ENCODE data around the gene MEGF11.
A peak's percentile ranks its signal among the peaks of the same experiment; 100 is the strongest.
"Not testable (repeated sequence)": the region's sequence is repeated elsewhere in the genome, so short reads cannot be mapped to it uniquely, and the experiment has no call there.

Gene MEGF11

GRCh38 chr15:66276546-66276945 lies 23.0 kb upstream of the MEGF11 start:
- no peak for DNase-seq (ENCODE audit: low read depth in 4 of 4, low spot score in 1 of 4)

DNA sequence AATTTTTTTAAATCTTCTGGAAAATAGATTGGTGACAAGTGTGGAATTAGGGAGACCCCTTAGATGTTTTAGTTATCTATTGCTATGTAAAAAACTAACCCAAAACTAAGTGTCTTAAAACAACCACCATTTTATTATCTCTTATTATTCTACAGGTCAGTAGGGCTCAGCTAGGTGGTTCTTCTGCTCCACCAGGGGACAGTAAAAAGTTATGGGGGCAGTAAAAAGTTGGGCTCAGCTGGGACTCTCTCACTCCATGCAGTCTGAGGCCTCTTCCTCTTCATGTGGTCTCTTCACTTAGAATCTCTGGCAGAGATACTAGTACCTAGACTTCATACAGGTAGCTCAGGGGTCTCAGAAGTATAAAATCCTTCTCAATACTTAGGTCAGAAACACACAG lies 21.8 kb upstream of the MEGF11 start:
- DNase-seq (ENCODE audit: low read depth in 4 of 4, low spot score in 1 of 4) = no peak

GRCh38 chr15:66270932-66271331 lies 17.4 kb upstream of the MEGF11 start:
- no peak for DNase-seq (ENCODE audit: low read depth in 4 of 4, low spot score in 1 of 4)

GRCh38 chr15:66269326-66270090 lies 16.0 kb upstream of the MEGF11 start:
- no peak for DNase-seq (ENCODE audit: low read depth in 4 of 4, low spot score in 1 of 4)

DNA sequence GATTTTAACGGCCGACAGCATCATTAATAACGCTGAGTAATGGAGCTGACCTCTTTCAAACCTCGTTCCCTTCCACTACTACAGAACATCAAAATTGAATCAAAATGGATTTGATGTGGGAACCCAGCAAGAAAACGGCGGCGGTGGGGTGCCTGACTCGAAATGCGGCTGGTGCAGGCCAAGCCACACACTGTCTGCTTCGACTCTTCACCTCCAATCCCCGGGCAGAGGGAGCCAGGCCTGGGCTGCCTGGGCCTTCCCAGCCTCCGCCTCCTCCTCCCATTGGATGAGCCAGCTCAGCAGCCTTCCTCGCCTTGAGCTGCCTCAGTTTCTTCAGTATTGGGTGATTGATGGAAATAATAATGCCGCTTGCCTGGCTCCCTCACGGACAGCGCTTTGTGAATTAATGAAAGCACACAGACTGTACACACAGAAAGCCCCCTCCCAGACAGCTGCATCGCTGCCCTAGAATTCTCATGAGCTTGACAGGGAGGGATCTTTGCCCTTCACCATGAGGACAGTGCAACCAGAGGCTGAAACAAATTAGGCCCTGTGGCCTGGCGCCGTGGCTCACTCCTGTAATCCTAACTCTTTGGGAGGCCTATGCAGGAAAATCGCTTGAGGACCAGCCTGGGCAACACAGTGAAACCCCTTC lies 11.4 kb upstream of the MEGF11 start:
- DNase-seq (ENCODE audit: low read depth in 4 of 4, low spot score in 1 of 4) = no peak

GRCh38 chr15:66262837-66263236 lies 9.3 kb upstream of the MEGF11 start:
- not testable (repeated sequence) for DNase-seq (ENCODE audit: low read depth in 4 of 4, low spot score in 1 of 4)

GRCh38 chr15:66261056-66261455 lies 7.5 kb upstream of the MEGF11 start:
- no peak for DNase-seq (ENCODE audit: low read depth in 4 of 4, low spot score in 1 of 4)

DNA sequence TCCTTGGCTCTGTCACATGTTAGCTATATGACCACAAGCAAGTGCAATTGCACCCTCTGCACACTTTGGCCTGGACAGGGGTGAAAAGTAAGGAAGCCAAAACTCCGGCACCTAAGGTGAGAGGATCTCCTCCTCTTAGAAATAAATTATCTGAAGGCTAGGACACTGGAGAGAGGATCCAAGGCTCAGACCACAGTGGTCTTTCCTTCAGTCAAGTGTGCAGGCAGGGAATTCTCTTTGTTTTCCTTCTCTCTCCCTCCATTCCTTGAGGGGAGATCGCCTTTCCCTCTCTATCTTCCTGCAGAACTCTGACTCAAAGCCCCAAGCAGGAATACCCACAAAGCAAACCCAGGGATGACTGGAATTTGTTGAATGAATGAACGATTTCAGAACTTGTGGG lies 3.1 kb upstream of the MEGF11 start:
- DNase-seq (ENCODE audit: low read depth in 4 of 4, low spot score in 1 of 4) = no peak

- no peak for DNase-seq (ENCODE audit: low read depth in 4 of 4, low spot score in 1 of 4)
Observed at GRCh38 chr15:66254951-66255676, 1.6 kb upstream of the MEGF11 start.

DNA sequence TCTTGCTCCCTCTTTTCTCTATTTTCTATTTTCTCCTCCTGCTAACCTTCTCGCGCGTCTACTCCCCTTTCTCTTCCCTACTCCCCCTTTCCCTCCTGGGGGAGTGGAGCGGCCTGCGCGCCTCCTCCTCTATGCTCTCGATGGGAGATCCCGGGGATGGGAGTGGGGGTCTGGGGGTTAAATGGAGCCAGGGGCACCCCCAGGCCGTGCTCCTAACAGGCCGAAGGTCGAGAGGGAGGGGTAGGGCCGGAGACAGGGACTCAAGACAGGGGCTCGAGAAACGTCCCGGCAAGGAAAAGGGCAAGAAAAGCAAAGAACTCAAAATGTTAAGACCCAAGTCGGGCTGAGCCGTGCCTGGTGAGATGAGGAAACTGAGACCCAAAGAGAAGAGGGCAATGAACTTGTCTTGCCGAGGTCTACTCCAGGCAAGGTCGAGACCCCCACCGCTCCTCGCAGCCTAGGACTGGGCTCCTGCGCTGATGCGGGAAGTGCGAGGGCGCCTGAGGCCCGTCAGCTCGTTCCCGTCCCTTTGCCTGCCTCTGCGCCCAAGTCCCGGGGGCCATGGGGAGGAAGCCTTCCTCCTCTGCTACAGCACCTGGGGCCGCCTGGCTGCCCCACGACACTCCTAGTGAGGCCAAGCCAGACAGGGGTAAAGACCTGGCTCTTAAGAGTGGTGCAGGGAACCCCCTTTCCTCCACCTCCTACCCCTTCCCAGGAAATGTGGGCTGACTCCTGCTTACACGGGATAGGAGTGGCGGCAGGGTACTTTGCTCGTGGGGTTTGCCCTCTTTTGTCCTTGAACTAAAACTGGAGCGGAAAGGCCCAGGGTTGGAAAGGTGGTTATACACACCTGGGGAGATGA lies 770 bp upstream of the MEGF11 start:
- DNase-seq (ENCODE audit: low read depth in 4 of 4, low spot score in 1 of 4) = no peak

GRCh38 chr15:66252685-66253417 lies 699 bp downstream of the MEGF11 start:
- peak in 2 of 4 experiments; percentile 5 to 19 for DNase-seq (ENCODE audit: low read depth in 4 of 4, low spot score in 1 of 4)

DNA sequence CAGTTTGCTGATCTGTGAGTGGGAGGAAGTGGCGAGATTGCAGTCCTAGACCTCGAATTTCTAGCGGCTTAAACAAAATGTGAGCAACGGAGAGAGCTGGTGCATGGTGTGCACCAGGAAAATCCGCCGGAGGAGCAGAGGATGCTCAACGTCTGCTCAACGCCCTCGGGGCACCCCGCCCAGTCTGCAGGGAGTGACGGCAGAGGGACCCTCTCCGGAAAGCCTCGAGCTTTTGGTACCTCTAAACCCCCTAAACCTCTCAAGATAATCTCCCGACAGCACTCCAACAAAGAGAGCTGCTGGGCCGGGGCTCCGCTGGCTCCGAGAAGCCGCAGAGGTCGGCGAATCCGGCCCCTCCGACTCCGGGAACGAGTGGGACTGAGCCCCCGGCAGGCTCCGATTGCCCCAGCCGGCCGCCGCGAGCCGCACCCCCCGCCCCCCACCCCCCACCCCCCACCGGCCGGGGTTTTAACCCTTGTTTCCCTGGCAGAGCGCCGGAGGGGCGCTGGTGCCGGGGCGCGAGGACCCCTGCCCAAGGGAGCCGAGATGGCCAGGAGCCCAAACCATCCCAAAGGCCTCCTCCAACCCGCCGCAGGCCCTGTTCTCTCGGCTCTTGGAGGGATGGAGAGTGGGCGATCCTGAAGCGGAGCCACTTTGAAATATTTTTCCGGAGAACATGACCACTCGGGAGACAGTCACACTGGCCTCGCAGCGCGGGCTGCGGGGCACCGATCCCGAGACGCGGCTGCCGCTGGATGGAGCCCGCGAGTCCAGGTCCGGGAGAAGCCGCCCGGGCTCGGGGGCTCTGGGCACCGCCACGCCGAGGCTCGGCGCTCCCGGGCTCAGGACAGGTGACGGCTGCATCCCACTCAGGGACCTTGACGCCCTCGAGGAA lies 1.5 kb downstream of the MEGF11 start:
- DNase-seq (ENCODE audit: low read depth in 4 of 4, low spot score in 1 of 4) = peak in 2 of 4 experiments; percentile 22 to 44

DNA sequence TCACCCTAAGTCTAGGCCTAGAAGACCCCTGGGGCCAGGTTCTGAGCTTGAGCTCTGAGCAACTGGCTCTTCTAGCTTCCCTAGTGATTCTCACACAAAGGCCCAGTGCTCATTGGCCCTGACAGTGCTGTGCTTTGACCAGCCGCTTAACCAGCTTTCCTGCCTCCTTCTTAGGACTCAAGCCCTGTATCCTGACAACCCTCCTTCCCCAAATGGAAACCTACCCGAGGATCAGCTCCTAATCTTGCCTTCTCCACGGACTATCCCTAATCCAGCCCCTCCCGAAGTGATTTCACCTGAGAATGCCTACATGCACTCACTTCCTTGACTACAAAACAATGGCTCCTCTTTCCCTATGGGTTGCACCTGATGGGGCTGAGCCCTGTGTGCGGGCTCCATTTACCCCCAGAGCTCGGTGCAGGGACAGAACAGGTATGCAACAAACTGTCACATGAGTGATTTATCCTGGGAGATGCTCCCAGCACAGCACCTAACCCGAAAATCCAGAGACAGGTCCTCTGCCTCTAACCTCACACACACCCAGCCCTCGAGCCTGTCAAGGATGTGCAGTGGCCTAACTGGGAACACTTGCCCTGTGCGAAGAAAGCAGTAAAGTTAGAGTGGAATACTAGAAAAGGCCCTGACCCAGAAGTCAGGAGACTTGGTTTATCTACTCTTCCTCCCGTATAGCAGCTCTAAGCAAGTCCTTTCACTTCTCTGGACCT lies 2.3 kb downstream of the MEGF11 start:
- DNase-seq (ENCODE audit: low read depth in 4 of 4, low spot score in 1 of 4) = no peak

DNA sequence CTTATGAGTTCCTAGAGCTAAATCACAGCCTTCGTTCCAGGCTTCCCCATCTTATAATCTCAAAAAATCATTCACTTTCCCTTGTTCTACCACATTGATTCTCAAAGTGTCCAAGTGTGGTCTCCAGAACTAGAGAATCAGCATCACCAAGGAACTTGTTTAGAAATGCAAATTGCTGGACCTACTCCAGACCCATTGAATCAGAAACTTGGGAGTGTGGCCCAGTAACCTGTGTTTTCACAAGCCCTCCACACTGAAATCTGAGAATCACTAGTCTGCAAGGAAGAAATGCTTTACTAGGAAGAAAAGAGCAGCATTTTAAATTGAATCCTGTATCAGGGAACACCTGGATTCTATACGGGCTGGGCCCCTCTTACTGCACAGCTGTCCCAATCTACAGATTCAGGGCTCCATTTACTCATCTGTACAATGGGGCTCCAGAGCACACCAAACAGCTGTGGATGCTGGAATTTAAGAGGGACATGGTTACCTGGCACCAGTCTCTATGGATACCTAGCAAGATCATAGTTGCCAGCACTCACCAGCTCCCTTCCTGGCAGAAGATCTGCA lies 3.9 kb downstream of the MEGF11 start:
- no peak for DNase-seq (ENCODE audit: low read depth in 4 of 4, low spot score in 1 of 4)

DNA sequence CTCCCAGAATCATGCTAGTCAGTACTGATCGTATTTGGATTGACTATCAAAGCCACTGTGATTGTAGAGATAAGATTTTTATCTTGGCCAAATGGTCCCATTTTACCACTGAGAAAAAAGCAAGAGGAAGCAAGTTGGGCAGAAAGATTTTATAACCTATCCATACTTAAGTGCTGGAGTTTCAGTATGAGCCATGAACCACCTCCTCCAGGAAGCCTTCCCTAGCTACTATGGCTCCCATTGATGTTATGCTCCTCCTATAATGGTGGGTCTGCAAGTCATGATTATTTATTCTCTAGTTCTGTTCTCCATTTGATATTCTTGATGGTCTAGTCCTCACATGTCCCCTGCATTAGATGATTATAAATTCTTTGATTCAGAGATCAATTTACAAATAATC lies 6.6 kb downstream of the MEGF11 start:
- DNase-seq (ENCODE audit: low read depth in 4 of 4, low spot score in 1 of 4) = no peak

- DNase-seq (ENCODE audit: low read depth in 4 of 4, low spot score in 1 of 4) = not testable (repeated sequence)
Observed at GRCh38 chr15:66245832-66246231, 7.7 kb downstream of the MEGF11 start.

- no peak for DNase-seq (ENCODE audit: low read depth in 4 of 4, low spot score in 1 of 4)
Observed at GRCh38 chr15:66241908-66242285, 11.7 kb downstream of the MEGF11 start.

DNA sequence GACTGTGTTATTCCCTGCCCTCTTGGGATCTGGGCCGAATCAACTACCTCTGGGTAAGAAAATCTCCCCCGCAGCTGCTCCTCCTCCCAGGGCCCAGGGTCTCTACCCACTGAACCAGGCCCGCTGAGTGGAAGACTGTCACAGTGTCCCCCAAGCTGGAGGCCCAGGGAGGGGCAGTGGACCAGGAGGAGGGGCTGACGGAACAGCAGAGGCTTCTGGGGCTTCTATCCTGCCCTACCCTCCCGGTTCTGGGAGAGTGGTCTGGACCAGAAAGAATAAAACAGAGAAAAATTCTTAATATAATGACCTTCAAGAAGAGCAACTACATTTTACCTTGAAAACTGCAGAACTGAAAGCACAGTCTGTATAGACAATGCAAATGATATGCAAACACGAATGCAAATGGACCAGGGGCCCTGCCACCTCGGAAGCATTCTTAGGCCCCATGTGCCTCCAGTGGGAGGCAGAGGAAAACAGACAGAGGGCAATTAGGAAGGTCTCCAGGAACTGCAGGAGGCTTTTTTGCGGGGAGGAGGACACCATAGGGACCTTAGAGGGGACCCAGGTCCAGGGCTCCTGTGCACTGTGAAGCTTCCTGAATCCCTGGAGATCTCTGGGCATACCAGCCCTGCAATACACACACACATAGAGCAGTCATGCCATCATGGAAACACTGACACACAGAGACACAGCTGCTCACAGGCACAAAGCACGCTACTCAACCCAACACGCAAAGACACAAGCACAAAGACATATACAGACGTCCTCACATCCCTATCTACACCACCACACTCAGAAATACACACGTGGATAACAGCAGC lies 12.3 kb downstream of the MEGF11 start:
- no peak for DNase-seq (ENCODE audit: low read depth in 4 of 4, low spot score in 1 of 4)
